Activated CD8-positive, alpha-beta T cell treated with anti-CD3 and anti-CD28 coated beads, Interleukin-2, amount 10 ng/mL, durations not matched to agents 7 days and 5 days (primary cell): ENCODE results near the gene IFIT3. TPM values are rescaled to one million over a fixed set of nuclear protein-coding genes. Genes with fewer than 3 reads are reported as not detected.
A peak's percentile ranks its signal among the peaks of the same experiment; 100 is the strongest.
"Not testable (repeated sequence)": the region's sequence is repeated elsewhere in the genome, so short reads cannot be mapped to it uniquely, and the experiment has no call there.

Experiments
- ATAC-seq: fragments of 150-1000 bp; cut with Tn5 transposase; one replicate; pipeline ENCODE4 v1.10.0; 2021; ENCODE audit warnings: moderate library complexity
- CTCF ChIA-PET: fragments of 350-600 bp; sonication (Branson Sonifier 250); formaldehyde crosslinking; loops from one replicate; lab custom pipeline; 2021; ENCODE audit warnings: antibody characterized with exemption; lab: Charles Lee
- POLR2A ChIA-PET: fragments of 350-600 bp; sonication (Branson Sonifier 250); formaldehyde crosslinking; loops from one replicate; lab custom pipeline; 2021; ENCODE audit warnings: antibody characterized with exemption; lab: Charles Lee
- DNase-seq: peaks from one replicate; pipeline ENCODE4 v3.0.0-alpha.2; 2020
- H3K27ac Mint-ChIP-seq: one replicate; pipeline ENCODE4 v1.8.0; 2021; ENCODE audit warnings: mild to moderate bottlenecking, mixed read lengths
- H3K27me3 Mint-ChIP-seq: one replicate; pipeline ENCODE4 v1.8.0; 2021; ENCODE audit warnings: low read depth, mixed read lengths
- H3K36me3 Mint-ChIP-seq: one replicate; pipeline ENCODE4 v1.8.0; 2021; ENCODE audit warnings: low read depth, mixed read lengths
- H3K4me1 Mint-ChIP-seq: one replicate; pipeline ENCODE4 v1.8.0; 2021; ENCODE audit warnings: low read depth, mixed read lengths
- H3K4me3 Mint-ChIP-seq: one replicate; pipeline ENCODE4 v1.8.0; 2021; ENCODE audit warnings: mild to moderate bottlenecking, mixed read lengths
- H3K9me3 Mint-ChIP-seq: one replicate; pipeline ENCODE4 v1.8.0; 2022; ENCODE audit warnings: mixed read lengths; ENCODE audit not compliant: insufficient read depth
- total RNA-seq, 2 experiments: library from RNA; stranded (reverse); gene quantifications; one replicate each; pipeline ENCODE4 v1.2.3, GENCODE V29; 2021

IFIT3 gene
- total RNA-seq, 2 experiments from 2014 or later = 42.8 to 43.7 TPM

GRCh38 chr10:89314676-89315075 is 13.1 kb upstream of the IFIT3 start:
- H3K4me1 Mint-ChIP-seq = peaks cover 2% of the 10 kb centered on the region
- ATAC-seq (no peak), DNase-seq (no peak)
- POLR2A ChIA-PET = no interaction called here
- H3K27me3 Mint-ChIP-seq = peaks cover 25% of the 10 kb centered on the region
- peaks cover 11% of the 10 kb centered on the region for H3K36me3 Mint-ChIP-seq
- no peak overlapping the region for H3K4me3 Mint-ChIP-seq
- CTCF ChIA-PET = no interaction called here
- no peak overlapping the region for H3K27ac Mint-ChIP-seq
- H3K9me3 Mint-ChIP-seq = no peaks in the 10 kb centered on the region

GRCh38 chr10:89318047-89318446 is 9.8 kb upstream of the IFIT3 start:
- peaks cover 33% of the 10 kb centered on the region for H3K27me3 Mint-ChIP-seq
- CTCF ChIA-PET, H3K4me3 Mint-ChIP-seq, H3K27ac Mint-ChIP-seq, H3K4me1 Mint-ChIP-seq, H3K36me3 Mint-ChIP-seq, ATAC-seq, DNase-seq, H3K9me3 Mint-ChIP-seq: not testable (repeated sequence)
- POLR2A ChIA-PET = interaction anchor here (1.2 to 1.4 kb wide), 2 partner anchors 10 to 96 kb away, joined by 4 read pairs; partner anchors contain the start of genes IFIT3 and IFIT5

GRCh38 chr10:89325081-89325480 is 2.7 kb upstream of the IFIT3 start:
- POLR2A ChIA-PET, H3K4me3 Mint-ChIP-seq, H3K9me3 Mint-ChIP-seq, CTCF ChIA-PET, H3K27ac Mint-ChIP-seq, DNase-seq, H3K27me3 Mint-ChIP-seq, ATAC-seq: not testable (repeated sequence)
- peaks cover 34% of the 10 kb centered on the region for H3K36me3 Mint-ChIP-seq
- H3K4me1 Mint-ChIP-seq = peaks cover 37% of the 10 kb centered on the region

GRCh38 chr10:89325856-89326255 is 1.9 kb upstream of the IFIT3 start:
- ATAC-seq, CTCF ChIA-PET, H3K27ac Mint-ChIP-seq, H3K27me3 Mint-ChIP-seq, H3K4me3 Mint-ChIP-seq, POLR2A ChIA-PET, DNase-seq, H3K9me3 Mint-ChIP-seq: not testable (repeated sequence)
- Mint-ChIP-seq H3K36me3 (peaks cover 35% of the 10 kb centered on the region), H3K4me1 (peaks cover 45% of the 10 kb centered on the region)

GRCh38 chr10:89329151-89329550 is 1.4 kb downstream of the IFIT3 start:
- Mint-ChIP-seq H3K36me3 (peaks cover 49% of the 10 kb centered on the region), H3K27me3 (no peaks in the 10 kb centered on the region), H3K4me1 (peaks cover 72% of the 10 kb centered on the region), H3K27ac (no peak overlapping the region), H3K9me3 (no peaks in the 10 kb centered on the region), H3K4me3 (peak overlapping the region; percentile 93)
- ChIA-PET POLR2A (interaction anchor here (2.3 to 2.8 kb wide), 2 partner anchors 63 to 85 kb away, joined by 19 to 23 read pairs; partner anchors contain the start of genes IFIT1 and IFIT5), CTCF (interaction anchor here (1.2 kb wide), 1 partner anchor 40 kb away, joined by 3 read pairs; no protein-coding TSS in a partner anchor)
- DNase-seq (no peak), ATAC-seq (no peak)

- H3K27ac Mint-ChIP-seq = peak overlapping the region; percentile 77
- peaks cover 51% of the 10 kb centered on the region for H3K36me3 Mint-ChIP-seq
- H3K27me3 Mint-ChIP-seq, H3K9me3 Mint-ChIP-seq, CTCF ChIA-PET, DNase-seq, ATAC-seq: not testable (repeated sequence)
- peaks cover 76% of the 10 kb centered on the region for H3K4me1 Mint-ChIP-seq
- H3K4me3 Mint-ChIP-seq = peak overlapping the region; percentile 93
- POLR2A ChIA-PET = interaction anchor here (0.9 to 2.0 kb wide), 2 partner anchors 63 to 84 kb away, joined by 3 to 12 read pairs; partner anchors contain the start of genes IFIT1 and IFIT5
Observed at GRCh38 chr10:89330014-89330413, 2.2 kb downstream of the IFIT3 start.

GRCh38 chr10:89330537-89331212 is 2.9 kb downstream of the IFIT3 start:
- Mint-ChIP-seq H3K27me3 (peaks cover 6% of the 10 kb centered on the region), H3K27ac (peak overlapping the region; percentile 78), H3K4me3 (peak overlapping the region; percentile 93), H3K36me3 (peaks cover 53% of the 10 kb centered on the region), H3K4me1 (peaks cover 82% of the 10 kb centered on the region), H3K9me3 (no peaks in the 10 kb centered on the region)
- DNase-seq (no peak), ATAC-seq (no peak)
- POLR2A ChIA-PET = interaction anchor here (0.6 to 2.0 kb wide), 6 partner anchors 35 to 504 kb away, joined by 3 to 12 read pairs (median 4); partner anchors contain the start of genes IFIT1, IFIT5 and KIF20B
- CTCF ChIA-PET = interaction anchor here (1.0 to 2.2 kb wide), 2 partner anchors 39 to 58 kb away, joined by 3 to 9 read pairs; no protein-coding TSS in a partner anchor

GRCh38 chr10:89331487-89332122 is 3.8 kb downstream of the IFIT3 start:
- not testable (repeated sequence) for H3K27me3 Mint-ChIP-seq, H3K9me3 Mint-ChIP-seq, ATAC-seq, DNase-seq
- ChIA-PET POLR2A (interaction anchor here (0.6 to 2.0 kb wide), 12 partner anchors 7 to 505 kb away, joined by 3 to 12 read pairs (median 5); partner anchors contain the start of genes FAS, IFIT1 and KIF20B), CTCF (interaction anchor here (1.0 to 2.2 kb wide), 4 partner anchors 38 to 81 kb away, joined by 3 to 9 read pairs (median 6); partner anchors contain the start of gene IFIT1)
- Mint-ChIP-seq H3K4me1 (peaks cover 88% of the 10 kb centered on the region), H3K4me3 (peak overlapping the region; percentile 93), H3K36me3 (peaks cover 59% of the 10 kb centered on the region), H3K27ac (peak overlapping the region; percentile 78)

- peak; percentile 52 for DNase-seq
- peaks cover 87% of the 10 kb centered on the region for H3K4me1 Mint-ChIP-seq
- H3K27ac Mint-ChIP-seq = peak overlapping the region; percentile 78
- H3K27me3 Mint-ChIP-seq = peaks cover 6% of the 10 kb centered on the region
- ATAC-seq = peak; percentile 54
- H3K4me3 Mint-ChIP-seq = peak overlapping the region; percentile 93
- ChIA-PET POLR2A (interaction anchor here (0.6 to 1.8 kb wide), 13 partner anchors 8 to 406 kb away, joined by 3 to 10 read pairs (median 5); partner anchors contain the start of genes FAS, KIF20B and LIPA), CTCF (interaction anchor here (0.8 to 2.2 kb wide), 5 partner anchors 32 to 80 kb away, joined by 3 to 9 read pairs (median 3); partner anchors contain the start of gene IFIT1)
- peaks cover 60% of the 10 kb centered on the region for H3K36me3 Mint-ChIP-seq
- no peaks in the 10 kb centered on the region for H3K9me3 Mint-ChIP-seq
Observed at GRCh38 chr10:89332123-89332633, 4.4 kb downstream of the IFIT3 start.

- H3K4me3 Mint-ChIP-seq = no peak overlapping the region
- ChIA-PET CTCF (no interaction called here), POLR2A (no interaction called here)
- DNase-seq = no peak
- H3K9me3 Mint-ChIP-seq = no peaks in the 10 kb centered on the region
- no peak for ATAC-seq
- peaks cover 6% of the 10 kb centered on the region for H3K27me3 Mint-ChIP-seq
- peaks cover 78% of the 10 kb centered on the region for H3K4me1 Mint-ChIP-seq
- peaks cover 69% of the 10 kb centered on the region for H3K36me3 Mint-ChIP-seq
- H3K27ac Mint-ChIP-seq = no peak overlapping the region
Observed at GRCh38 chr10:89335226-89335625, 7.4 kb downstream of the IFIT3 start.

GRCh38 chr10:89336241-89336640 is 8.4 kb downstream of the IFIT3 start:
- Mint-ChIP-seq H3K4me3 (no peak overlapping the region), H3K27me3 (peaks cover 6% of the 10 kb centered on the region), H3K27ac (no peak overlapping the region), H3K4me1 (peaks cover 67% of the 10 kb centered on the region), H3K36me3 (peaks cover 75% of the 10 kb centered on the region), H3K9me3 (no peaks in the 10 kb centered on the region)
- no peak for DNase-seq
- ChIA-PET CTCF (interaction anchor here (2.3 kb wide), 1 partner anchor 33 kb away, joined by 16 read pairs; no protein-coding TSS in a partner anchor), POLR2A (no interaction called here)
- no peak for ATAC-seq
